Measurements from ENCODE around the gene FBXO17. TPM values are rescaled to one million over a fixed set of nuclear protein-coding genes. Genes with fewer than 3 reads are reported as not detected.

The FBXO17 gene
- total and polyA plus RNA-seq, 12 donors: 4.1 to 18.7 (median 9.4) TPM

- 94 to 97% (median 95%) methylated on average over 12 of the region's 12 CpGs for WGBS, 4 donors
- Histone ChIP-seq H3K4me1 (replicated peaks in 1 of 2) (no peaks in the 10 kb centered on the region), H3K27ac (no peak overlapping the region), H3K4me3 (no peak overlapping the region), H3K9me3 (replicated peaks in 1 of 3) (no peaks in the 10 kb centered on the region), H3K27me3 (no peaks in the 10 kb centered on the region), H3K36me3 (replicated peaks in 1 of 2) (peaks cover 0 to 26% of the 10 kb centered on the region in 2 donors)
- intact Hi-C loops (cut with DNase I): no loop called here
- TF ChIP-seq POLR2A (IDR thresholded peaks at IDR 0.05): no peak
- no peak for TF ChIP-seq CTCF (IDR thresholded peaks at IDR 0.05)
- DNase-seq: no peak
These were observed 67.9 kb downstream of the FBXO17 start for GRCh38 chr19:38907670-38908069.

GRCh38 chr19:38907227-38907626, 68.3 kb downstream of the FBXO17 start:
- Histone ChIP-seq H3K9me3 (replicated peaks in 1 of 3) (no peaks in the 10 kb centered on the region), H3K27ac (no peak overlapping the region), H3K27me3 (no peaks in the 10 kb centered on the region), H3K36me3 (replicated peaks in 1 of 2) (peaks cover 0 to 26% of the 10 kb centered on the region in 2 donors), H3K4me3 (no peak overlapping the region), H3K4me1 (replicated peaks in 1 of 2) (no peaks in the 10 kb centered on the region)
- TF ChIP-seq CTCF (IDR thresholded peaks at IDR 0.05) (no peak), POLR2A (IDR thresholded peaks at IDR 0.05) (no peak)
- WGBS, 4 donors: 91 to 94% (median 93%) methylated on average over 6 to 29 of the region's 29 CpGs
- DNase-seq: no peak
- intact Hi-C loops (cut with DNase I): no loop called here

- Histone ChIP-seq H3K27ac (no peak overlapping the region), H3K4me3 (no peak overlapping the region), H3K4me1 (replicated peaks in 1 of 2) (peaks cover 6 to 8% of the 10 kb centered on the region in 2 donors), H3K9me3 (replicated peaks in 1 of 3) (no peaks in the 10 kb centered on the region), H3K27me3 (no peaks in the 10 kb centered on the region), H3K36me3 (replicated peaks in 1 of 2) (peaks cover 0 to 26% of the 10 kb centered on the region in 2 donors)
- intact Hi-C loops (cut with DNase I): no loop called here
- WGBS, 4 donors: 90 to 96% (median 96%) methylated on average over 2 to 4 of the region's 4 CpGs; no CpG with 5 or more reads in 1 of the 4 donors
- no peak for DNase-seq
- TF ChIP-seq POLR2A (IDR thresholded peaks at IDR 0.05): no peak
- TF ChIP-seq CTCF (IDR thresholded peaks at IDR 0.05): no peak
These were observed 69.9 kb downstream of the FBXO17 start for GRCh38 chr19:38905620-38906019.

- Histone ChIP-seq H3K4me3 (no peak overlapping the region), H3K27ac (no peak overlapping the region), H3K4me1 (replicated peaks in 1 of 2) (peaks cover 6 to 12% of the 10 kb centered on the region in 2 donors), H3K27me3 (no peaks in the 10 kb centered on the region), H3K9me3 (replicated peaks in 1 of 3) (no peaks in the 10 kb centered on the region), H3K36me3 (replicated peaks in 1 of 2) (peaks cover 0 to 26% of the 10 kb centered on the region in 2 donors)
- no peak for TF ChIP-seq CTCF (IDR thresholded peaks at IDR 0.05)
- TF ChIP-seq POLR2A (IDR thresholded peaks at IDR 0.05): no peak
- 86 to 91% (median 89%) methylated on average over 26 to 35 of the region's 35 CpGs for WGBS, 4 donors
- intact Hi-C loops (cut with DNase I): no loop called here
- no peak for DNase-seq
These were observed 70.7 kb downstream of the FBXO17 start for GRCh38 chr19:38904581-38905539.

Measured in adrenal gland (tissue), 12 donors.